ENCODE data around the gene ITPKB. TPM values are rescaled to one million over a fixed set of nuclear protein-coding genes. Genes with fewer than 3 reads are reported as not detected.

ITPKB gene
- total and polyA plus RNA-seq, 2 of the 13 experiments (the other 11 are each of a cell fraction or from before 2014, with no cell fraction given), result not detected

DNA sequence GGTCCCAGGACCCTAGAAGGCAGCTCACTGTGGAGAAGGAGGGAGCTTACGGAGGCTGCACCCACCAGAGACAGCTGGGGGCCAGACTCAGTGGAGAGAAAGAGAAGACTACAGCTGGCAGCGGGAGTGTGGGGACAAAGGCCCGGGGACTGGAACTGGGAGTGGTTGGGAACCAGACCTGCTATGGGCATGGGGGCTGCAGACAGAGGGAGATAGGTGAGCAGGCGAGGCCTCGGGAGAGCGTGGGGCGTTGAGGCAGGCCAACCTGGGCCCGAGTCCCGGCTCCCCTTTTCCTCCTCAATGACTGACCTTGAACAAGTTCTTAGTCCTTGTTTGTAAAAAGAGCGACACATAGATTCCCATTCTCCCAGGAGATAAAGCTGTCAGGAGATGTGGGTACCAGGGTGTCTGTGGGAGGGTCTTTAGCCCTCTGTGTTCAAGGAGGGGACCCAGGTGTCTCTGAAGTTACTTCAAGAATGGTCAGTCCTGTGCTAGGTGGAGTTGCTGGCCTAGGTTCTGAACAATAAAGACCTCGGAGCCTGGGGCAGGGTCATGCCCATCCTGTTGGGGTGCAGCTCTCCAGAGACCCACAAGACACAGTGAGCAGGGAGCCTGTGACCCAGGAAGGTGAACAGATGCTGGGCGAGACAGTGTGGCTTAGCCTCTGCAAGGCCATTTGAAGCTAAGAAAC is 87.9 kb downstream of the ITPKB start:
- H3K9me3 ChIP-seq (ENCODE audit: low read length), result no peaks in the 10 kb centered on the region
- in situ Hi-C loops (cut with HindIII; ENCODE audit: extremely low pct_ligation_motif_present, low pct_unique_long_range_greater_than_20kb) (no loop called here), intact Hi-C loops (cut with micrococcal nuclease; ENCODE audit: unreplicated experiment) (no loop called here)
- ChIA-PET CTCF (ENCODE audit: low intra/inter-chr PET ratio, low total read pairs) (no interaction called here), POLR2A (no interaction called here)
- H2AFZ ChIP-seq (ENCODE audit: low read length), result no peak overlapping the region
- no peaks in the 10 kb centered on the region for H3K36me3 ChIP-seq (replicated peaks in 1 of 2; ENCODE audit: control insufficient read depth in 1 of 2, insufficient read depth in 2 of 2, low read length in 2 of 2)
- no TSS peak for BruUV-seq (replicated peaks)
- no peak for DNase-seq (ENCODE audit: low spot score)
- no peak overlapping the region for H3K4me3 ChIP-seq (replicated peaks in 1 of 3; ENCODE audit: insufficient read depth in 1 of 3, low read depth in 2 of 3, low read length in 3 of 3)
- H3K4me2 ChIP-seq (ENCODE audit: low read depth, low read length), result no peak overlapping the region
- 40% methylated on average over 11 of the region's 12 CpGs for WGBS (ENCODE audit: low lambda C conversion rate)
- H4K20me1 ChIP-seq (ENCODE audit: insufficient read depth, low read length), result no peaks in the 10 kb centered on the region
- no peak for ATAC-seq
- H3K27ac ChIP-seq (ENCODE audit: extremely low read length, insufficient read depth, low read length), result no peak overlapping the region
- TF ChIP-seq GABPA (IDR thresholded peaks at IDR 0.05; ENCODE audit: low read depth, low read length), result no peak
- no peak for TF ChIP-seq GABPA (CRISPR knock-in tag; IDR thresholded peaks at IDR 0.05; ENCODE audit: low read depth)
- TF ChIP-seq SAP130 (CRISPR knock-in tag; IDR thresholded peaks at IDR 0.05; ENCODE audit: low read depth), result no peak
- TF ChIP-seq ZNF121 (CRISPR knock-in tag; IDR thresholded peaks at IDR 0.05), result no peak
- no peak for FAIRE-seq
- no peaks in the 10 kb centered on the region for H3K79me2 ChIP-seq (ENCODE audit: insufficient read depth, low read length)
- H3K9ac ChIP-seq (ENCODE audit: insufficient read depth, low read depth, low read length), result no peak overlapping the region
- H3K4me1 ChIP-seq (ENCODE audit: insufficient read depth, low read length), result no peaks in the 10 kb centered on the region
- H3K27me3 ChIP-seq (ENCODE audit: control insufficient read depth in 1 of 2, insufficient read depth in 2 of 2, low read length in 2 of 2), result peaks cover 11 to 58% of the 10 kb centered on the region in 2 experiments; a peak in 4 of 5 replicates

DNA sequence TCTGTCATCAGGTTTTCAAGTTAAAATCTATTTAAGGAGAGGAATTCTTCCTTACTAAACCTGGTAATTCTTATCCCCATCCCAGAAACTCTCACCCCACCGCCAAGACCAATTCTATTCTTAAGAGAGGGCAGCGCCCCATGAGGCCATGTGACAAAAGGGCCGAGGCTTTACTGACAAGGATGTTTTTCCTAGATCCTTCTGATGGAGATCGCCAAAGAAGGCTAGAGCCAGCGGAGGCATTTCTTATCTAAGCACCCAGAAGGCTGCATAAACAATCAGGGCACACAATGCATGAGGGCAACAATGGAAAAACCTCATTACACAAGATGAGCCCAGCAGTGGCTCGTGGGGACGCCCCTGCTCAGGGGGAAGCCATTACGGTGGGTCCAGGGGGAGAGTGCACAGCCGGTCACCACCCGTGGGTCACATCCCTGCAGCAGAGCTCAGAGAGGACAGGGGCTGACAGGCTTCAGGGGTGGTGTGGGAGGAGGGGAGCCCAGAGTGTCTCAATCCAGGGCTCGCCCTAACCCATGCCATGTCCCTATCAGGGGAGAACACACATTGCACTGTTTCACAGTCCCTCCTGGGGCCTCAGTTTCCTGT is 88.7 kb downstream of the ITPKB start:
- no peak for ATAC-seq
- in situ Hi-C loops (cut with HindIII; ENCODE audit: extremely low pct_ligation_motif_present, low pct_unique_long_range_greater_than_20kb) (no loop called here), intact Hi-C loops (cut with micrococcal nuclease; ENCODE audit: unreplicated experiment) (no loop called here)
- Histone ChIP-seq H3K79me2 (ENCODE audit: insufficient read depth, low read length) (no peaks in the 10 kb centered on the region), H3K4me1 (ENCODE audit: insufficient read depth, low read length) (no peaks in the 10 kb centered on the region), H4K20me1 (ENCODE audit: insufficient read depth, low read length) (no peaks in the 10 kb centered on the region), H3K36me3 (replicated peaks in 1 of 2; ENCODE audit: control insufficient read depth in 1 of 2, insufficient read depth in 2 of 2, low read length in 2 of 2) (no peaks in the 10 kb centered on the region), H3K27ac (ENCODE audit: extremely low read length, insufficient read depth, low read length) (no peak overlapping the region), H3K4me2 (ENCODE audit: low read depth, low read length) (no peak overlapping the region), H3K4me3 (replicated peaks in 1 of 3; ENCODE audit: insufficient read depth in 1 of 3, low read depth in 2 of 3, low read length in 3 of 3) (no peak overlapping the region), H3K9ac (ENCODE audit: insufficient read depth, low read depth, low read length) (no peak overlapping the region), H3K9me3 (ENCODE audit: low read length) (no peaks in the 10 kb centered on the region), H2AFZ (ENCODE audit: low read length) (no peak overlapping the region), H3K27me3 (ENCODE audit: control insufficient read depth in 1 of 2, insufficient read depth in 2 of 2, low read length in 2 of 2) (peaks cover 9 to 62% of the 10 kb centered on the region in 2 experiments; a peak in 4 of 5 replicates)
- 32% methylated on average over 10 of the region's 11 CpGs for WGBS (ENCODE audit: low lambda C conversion rate)
- no peak for DNase-seq (ENCODE audit: low spot score)
- BruUV-seq (replicated peaks), result no TSS peak
- no peak for FAIRE-seq
- POLR2A ChIA-PET, result no interaction called here
- CTCF ChIA-PET (ENCODE audit: low intra/inter-chr PET ratio, low total read pairs), result no interaction called here
- TF ChIP-seq ZNF552 (CRISPR knock-in tag; IDR thresholded peaks at IDR 0.05; ENCODE audit: borderline replicate concordance), result no peak
- TF ChIP-seq, protein P1, sequence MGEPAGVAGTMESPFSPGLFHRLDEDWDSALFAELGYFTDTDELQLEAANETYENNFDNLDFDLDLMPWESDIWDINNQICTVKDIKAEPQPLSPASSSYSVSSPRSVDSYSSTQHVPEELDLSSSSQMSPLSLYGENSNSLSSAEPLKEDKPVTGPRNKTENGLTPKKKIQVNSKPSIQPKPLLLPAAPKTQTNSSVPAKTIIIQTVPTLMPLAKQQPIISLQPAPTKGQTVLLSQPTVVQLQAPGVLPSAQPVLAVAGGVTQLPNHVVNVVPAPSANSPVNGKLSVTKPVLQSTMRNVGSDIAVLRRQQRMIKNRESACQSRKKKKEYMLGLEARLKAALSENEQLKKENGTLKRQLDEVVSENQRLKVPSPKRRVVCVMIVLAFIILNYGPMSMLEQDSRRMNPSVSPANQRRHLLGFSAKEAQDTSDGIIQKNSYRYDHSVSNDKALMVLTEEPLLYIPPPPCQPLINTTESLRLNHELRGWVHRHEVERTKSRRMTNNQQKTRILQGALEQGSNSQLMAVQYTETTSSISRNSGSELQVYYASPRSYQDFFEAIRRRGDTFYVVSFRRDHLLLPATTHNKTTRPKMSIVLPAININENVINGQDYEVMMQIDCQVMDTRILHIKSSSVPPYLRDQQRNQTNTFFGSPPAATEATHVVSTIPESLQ (CRISPR knock-in tag; conservative IDR thresholded peaks at IDR 0.05), result no peak
- TF ChIP-seq CEBPG (CRISPR knock-in tag; IDR thresholded peaks at IDR 0.05), result no peak
- no peak for TF ChIP-seq PRMT3 (CRISPR knock-in tag; IDR thresholded peaks at IDR 0.05; ENCODE audit: borderline replicate concordance, low read depth)
- no peak for TF ChIP-seq ZNF224 (CRISPR knock-in tag; IDR thresholded peaks at IDR 0.05)
- TF ChIP-seq ZNF547 (CRISPR knock-in tag; IDR thresholded peaks at IDR 0.05), result no peak
- TF ChIP-seq PRPF4 (IDR thresholded peaks at IDR 0.05; ENCODE audit: low read depth, low read length, poor library complexity, severe bottlenecking), result no peak
- TF ChIP-seq, protein P2, sequence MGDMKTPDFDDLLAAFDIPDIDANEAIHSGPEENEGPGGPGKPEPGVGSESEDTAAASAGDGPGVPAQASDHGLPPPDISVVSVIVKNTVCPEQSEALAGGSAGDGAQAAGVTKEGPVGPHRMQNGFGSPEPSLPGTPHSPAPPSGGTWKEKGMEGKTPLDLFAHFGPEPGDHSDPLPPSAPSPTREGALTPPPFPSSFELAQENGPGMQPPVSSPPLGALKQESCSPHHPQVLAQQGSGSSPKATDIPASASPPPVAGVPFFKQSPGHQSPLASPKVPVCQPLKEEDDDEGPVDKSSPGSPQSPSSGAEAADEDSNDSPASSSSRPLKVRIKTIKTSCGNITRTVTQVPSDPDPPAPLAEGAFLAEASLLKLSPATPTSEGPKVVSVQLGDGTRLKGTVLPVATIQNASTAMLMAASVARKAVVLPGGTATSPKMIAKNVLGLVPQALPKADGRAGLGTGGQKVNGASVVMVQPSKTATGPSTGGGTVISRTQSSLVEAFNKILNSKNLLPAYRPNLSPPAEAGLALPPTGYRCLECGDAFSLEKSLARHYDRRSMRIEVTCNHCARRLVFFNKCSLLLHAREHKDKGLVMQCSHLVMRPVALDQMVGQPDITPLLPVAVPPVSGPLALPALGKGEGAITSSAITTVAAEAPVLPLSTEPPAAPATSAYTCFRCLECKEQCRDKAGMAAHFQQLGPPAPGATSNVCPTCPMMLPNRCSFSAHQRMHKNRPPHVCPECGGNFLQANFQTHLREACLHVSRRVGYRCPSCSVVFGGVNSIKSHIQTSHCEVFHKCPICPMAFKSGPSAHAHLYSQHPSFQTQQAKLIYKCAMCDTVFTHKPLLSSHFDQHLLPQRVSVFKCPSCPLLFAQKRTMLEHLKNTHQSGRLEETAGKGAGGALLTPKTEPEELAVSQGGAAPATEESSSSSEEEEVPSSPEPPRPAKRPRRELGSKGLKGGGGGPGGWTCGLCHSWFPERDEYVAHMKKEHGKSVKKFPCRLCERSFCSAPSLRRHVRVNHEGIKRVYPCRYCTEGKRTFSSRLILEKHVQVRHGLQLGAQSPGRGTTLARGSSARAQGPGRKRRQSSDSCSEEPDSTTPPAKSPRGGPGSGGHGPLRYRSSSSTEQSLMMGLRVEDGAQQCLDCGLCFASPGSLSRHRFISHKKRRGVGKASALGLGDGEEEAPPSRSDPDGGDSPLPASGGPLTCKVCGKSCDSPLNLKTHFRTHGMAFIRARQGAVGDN (CRISPR knock-in tag; IDR thresholded peaks at IDR 0.05), result no peak
- TF ChIP-seq ZNF879 (CRISPR knock-in tag; IDR thresholded peaks at IDR 0.05), result no peak
